Cardiac muscle cell (in vitro differentiated cells and primary cell): ENCODE measurements around the gene MAD2L1BP. TPM values are rescaled to one million over a fixed set of nuclear protein-coding genes. Genes with fewer than 3 reads are reported as not detected.

ENCODE experiments used
- DNase-seq, 2 donors: peaks; one replicate each; pipeline versions ENCODE4 v3.0.0 to v3.0.0-alpha.2; 2010 to 2017; ENCODE audit warnings: low read depth in 1 of 2, low spot score in 1 of 2
- H3K27ac ChIP-seq: fragments of 200-600 bp; sonication (generic); 2 replicates; pipeline ENCODE4 v1.5.1; 2016
- H3K27me3 ChIP-seq: fragments of 200-600 bp; sonication (generic); 2 replicates; pipeline ENCODE4 v1.6.0; 2016; ENCODE audit warnings: control low read depth
- H3K36me3 ChIP-seq: fragments of 200-600 bp; sonication (generic); 2 replicates; pipeline ENCODE4 v1.5.1; 2016; ENCODE audit warnings: control low read depth
- H3K4me1 ChIP-seq: fragments of 200-600 bp; sonication (generic); 2 replicates; pipeline ENCODE4 v1.8.1; 2017; ENCODE audit warnings: low read depth, mild to moderate bottlenecking, mixed run types
- H3K4me3 ChIP-seq: fragments of 200-600 bp; sonication (generic); 2 replicates; pipeline ENCODE4 v1.5.1; 2016; ENCODE audit warnings: mild to moderate bottlenecking
- H3K9me3 ChIP-seq: fragments of 200-600 bp; sonication (generic); 2 replicates; pipeline ENCODE4 v1.5.1; 2017; ENCODE audit warnings: low read depth, mild to moderate bottlenecking, control low read depth
- polyA plus RNA-seq: library from polyadenylated mRNA; unstranded; fragments of >200 nt; fragmentation: Nextera tagmentation; extraction: Ambion mirVana; gene quantifications from 2 replicates; pipeline ENCODE4 v1.2.1, GENCODE V29; 2016
- total RNA-seq: library from RNA; depleted of rRNA; stranded (reverse); fragments of >200 nt; gene quantifications from 2 replicates; pipeline ENCODE4 v1.2.3, GENCODE V29; 2016
- TF ChIP-seq, protein P1 (sequence below): IDR thresholded peaks from 2 replicates; pipeline ENCODE4 v1.5.1; 2012; ENCODE audit warnings: low read depth, mild to moderate bottlenecking, low read length

Gene MAD2L1BP
- total and polyA plus RNA-seq, 2 experiments from 2014 or later, result 34.0 to 53.7 TPM

DNA sequence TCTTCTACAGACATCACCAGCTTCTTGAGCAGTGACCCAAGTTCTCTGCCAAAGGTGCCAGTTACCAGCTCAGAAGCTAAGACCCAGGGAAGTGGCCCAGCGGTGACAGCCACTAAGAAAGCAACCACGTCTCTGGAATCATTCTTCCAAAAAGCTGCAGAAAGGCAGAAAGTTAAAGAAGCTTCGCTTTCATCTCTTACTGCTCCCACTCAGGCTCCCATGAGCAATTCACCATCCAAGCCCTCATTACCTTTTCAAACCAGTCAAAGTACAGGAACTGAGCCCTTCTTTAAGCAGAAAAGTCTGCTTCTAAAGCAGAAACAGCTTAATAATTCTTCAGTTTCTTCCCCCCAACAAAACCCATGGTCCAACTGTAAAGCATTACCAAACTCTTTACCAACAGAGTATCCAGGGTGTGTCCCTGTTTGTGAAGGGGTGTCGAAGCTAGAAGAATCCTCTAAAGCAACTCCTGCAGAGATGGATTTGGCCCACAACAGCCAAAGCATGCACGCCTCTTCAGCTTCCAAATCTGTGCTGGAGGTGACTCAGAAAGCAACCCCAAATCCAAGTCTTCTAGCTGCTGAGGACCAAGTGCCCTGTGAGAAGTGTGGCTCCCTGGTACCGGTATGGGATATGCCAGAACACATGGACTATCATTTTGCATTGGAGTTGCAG lies 21.8 kb upstream of the MAD2L1BP start:
- TF ChIP-seq, protein P1, sequence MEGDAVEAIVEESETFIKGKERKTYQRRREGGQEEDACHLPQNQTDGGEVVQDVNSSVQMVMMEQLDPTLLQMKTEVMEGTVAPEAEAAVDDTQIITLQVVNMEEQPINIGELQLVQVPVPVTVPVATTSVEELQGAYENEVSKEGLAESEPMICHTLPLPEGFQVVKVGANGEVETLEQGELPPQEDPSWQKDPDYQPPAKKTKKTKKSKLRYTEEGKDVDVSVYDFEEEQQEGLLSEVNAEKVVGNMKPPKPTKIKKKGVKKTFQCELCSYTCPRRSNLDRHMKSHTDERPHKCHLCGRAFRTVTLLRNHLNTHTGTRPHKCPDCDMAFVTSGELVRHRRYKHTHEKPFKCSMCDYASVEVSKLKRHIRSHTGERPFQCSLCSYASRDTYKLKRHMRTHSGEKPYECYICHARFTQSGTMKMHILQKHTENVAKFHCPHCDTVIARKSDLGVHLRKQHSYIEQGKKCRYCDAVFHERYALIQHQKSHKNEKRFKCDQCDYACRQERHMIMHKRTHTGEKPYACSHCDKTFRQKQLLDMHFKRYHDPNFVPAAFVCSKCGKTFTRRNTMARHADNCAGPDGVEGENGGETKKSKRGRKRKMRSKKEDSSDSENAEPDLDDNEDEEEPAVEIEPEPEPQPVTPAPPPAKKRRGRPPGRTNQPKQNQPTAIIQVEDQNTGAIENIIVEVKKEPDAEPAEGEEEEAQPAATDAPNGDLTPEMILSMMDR, result no peak
- H3K36me3 ChIP-seq, result peaks cover 9% of the 10 kb centered on the region
- H3K4me1 ChIP-seq, result peaks cover 17% of the 10 kb centered on the region
- H3K9me3 ChIP-seq, result no peaks in the 10 kb centered on the region
- no peak overlapping the region for H3K4me3 ChIP-seq
- DNase-seq, result no peak
- H3K27me3 ChIP-seq, result no peaks in the 10 kb centered on the region
- H3K27ac ChIP-seq, result no peak overlapping the region

DNA sequence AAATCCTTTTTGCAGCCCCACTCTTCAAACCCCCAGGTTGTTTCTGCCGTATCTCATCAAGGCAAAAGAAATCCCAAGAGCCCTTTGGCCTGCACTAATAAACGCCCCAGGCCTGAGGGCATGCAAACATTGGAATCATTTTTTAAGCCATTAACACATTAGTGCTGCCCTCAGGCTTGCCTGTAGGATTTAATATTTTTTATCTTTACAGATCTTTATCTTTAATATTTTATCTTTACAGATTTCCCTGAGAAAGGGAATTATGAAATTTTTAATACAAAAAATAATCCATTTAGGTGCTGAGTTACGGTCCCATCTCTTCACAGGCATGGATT lies 21.3 kb upstream of the MAD2L1BP start:
- peaks cover 9% of the 10 kb centered on the region for H3K36me3 ChIP-seq
- no peak overlapping the region for H3K27ac ChIP-seq
- H3K27me3 ChIP-seq, result no peaks in the 10 kb centered on the region
- no peak overlapping the region for H3K4me3 ChIP-seq
- peaks cover 12% of the 10 kb centered on the region for H3K4me1 ChIP-seq
- TF ChIP-seq, protein P1, result no peak
- DNase-seq, result no peak
- no peaks in the 10 kb centered on the region for H3K9me3 ChIP-seq

DNA sequence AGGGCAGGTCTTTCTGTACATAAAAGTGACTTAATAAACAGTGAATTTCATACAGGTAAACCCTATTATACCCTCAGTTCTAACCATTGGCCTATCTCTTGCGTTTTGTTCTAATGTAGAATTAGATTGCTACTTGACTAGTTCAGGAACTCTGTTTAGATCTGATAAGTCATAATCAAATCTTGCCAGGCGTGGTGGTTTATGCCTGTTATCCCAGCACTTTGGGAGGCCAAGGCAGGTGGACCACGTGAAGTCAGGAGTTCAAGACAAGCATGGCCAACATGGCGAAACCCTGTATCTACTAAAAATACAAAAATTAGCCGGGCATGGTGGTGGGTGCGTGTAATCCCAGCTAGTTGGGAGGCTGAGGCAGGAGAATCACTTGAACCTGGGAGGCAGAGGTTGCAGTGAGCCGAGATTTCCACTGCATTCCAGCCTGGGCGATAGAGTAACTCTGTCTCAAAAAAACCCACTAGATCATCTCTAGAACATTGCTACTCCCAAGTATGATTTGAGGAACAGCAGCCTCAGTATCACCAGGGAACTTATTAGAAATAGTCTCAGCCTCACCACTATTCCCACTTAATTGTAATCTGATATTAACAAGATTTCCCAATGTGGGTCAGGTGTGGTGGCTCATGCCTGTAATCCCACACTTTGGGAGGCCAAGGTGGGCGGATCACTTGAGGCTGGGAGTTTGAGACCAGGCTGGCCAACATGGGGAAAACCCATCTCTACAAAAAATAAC lies 18.7 kb upstream of the MAD2L1BP start:
- no peaks in the 10 kb centered on the region for H3K27me3 ChIP-seq
- TF ChIP-seq, protein P1, result no peak
- no peak overlapping the region for H3K4me3 ChIP-seq
- DNase-seq, result no peak
- no peak overlapping the region for H3K27ac ChIP-seq
- no peaks in the 10 kb centered on the region for H3K9me3 ChIP-seq
- H3K4me1 ChIP-seq, result no peaks in the 10 kb centered on the region
- peaks cover 22% of the 10 kb centered on the region for H3K36me3 ChIP-seq

DNA sequence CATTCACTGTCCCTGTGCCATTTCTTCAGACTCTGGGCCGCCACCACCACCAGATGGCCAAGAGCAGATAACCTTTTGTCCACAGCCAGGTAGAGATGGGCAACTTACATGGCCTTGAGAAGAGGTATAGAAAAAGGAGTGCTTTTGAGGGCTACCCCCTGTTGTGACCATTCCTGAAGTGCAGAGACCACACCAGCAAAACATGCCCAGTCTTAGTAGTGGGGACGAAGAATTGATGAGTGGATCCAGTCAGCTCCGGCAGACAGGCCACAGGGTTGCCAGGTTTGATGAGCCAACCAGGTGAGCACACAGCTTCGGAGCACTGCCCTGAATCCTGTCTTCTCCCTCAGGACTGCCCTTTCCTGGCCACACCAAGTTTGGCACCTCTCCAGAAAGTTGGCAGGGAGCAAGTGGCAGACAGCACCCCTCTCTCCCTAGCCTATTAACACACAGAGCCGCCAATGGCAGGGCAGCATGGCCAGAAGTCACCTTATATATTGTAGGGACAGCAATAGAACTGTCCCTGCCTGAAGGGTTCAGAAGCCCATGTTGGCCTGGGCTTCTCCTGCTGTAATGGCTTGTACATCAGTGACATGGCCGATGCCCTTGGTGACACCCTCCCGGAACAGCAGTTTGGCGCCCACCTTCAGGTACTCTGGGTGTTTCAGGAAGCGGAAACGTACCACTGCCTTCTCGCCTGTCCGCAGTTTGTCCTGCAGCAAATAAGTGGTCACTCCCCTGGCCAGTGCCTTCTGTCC lies 14.4 kb upstream of the MAD2L1BP start:
- Histone ChIP-seq H3K4me3 (no peak overlapping the region), H3K27me3 (no peaks in the 10 kb centered on the region), H3K9me3 (no peaks in the 10 kb centered on the region), H3K4me1 (no peaks in the 10 kb centered on the region), H3K27ac (no peak overlapping the region), H3K36me3 (peaks cover 44% of the 10 kb centered on the region)
- DNase-seq, result no peak
- TF ChIP-seq, protein P1, result no peak

DNA sequence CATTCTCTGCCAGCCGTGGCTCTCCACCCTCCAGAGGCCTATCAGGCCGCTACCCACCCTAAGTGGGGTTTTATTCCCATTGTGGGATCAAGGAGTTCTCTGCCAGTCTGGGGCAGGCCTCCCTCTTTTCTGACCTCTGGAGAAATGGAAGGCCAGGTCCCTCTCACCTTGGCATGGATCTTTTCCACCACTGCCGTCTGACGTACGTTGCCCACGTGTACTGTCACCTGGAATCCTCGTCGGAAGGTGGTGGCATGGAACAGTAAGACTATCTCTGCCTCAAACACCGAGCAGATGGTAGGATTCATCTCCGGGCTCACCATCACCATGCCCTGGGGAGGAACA lies 13.8 kb upstream of the MAD2L1BP start:
- no peaks in the 10 kb centered on the region for H3K27me3 ChIP-seq
- no peak for DNase-seq
- no peak overlapping the region for H3K27ac ChIP-seq
- no peaks in the 10 kb centered on the region for H3K4me1 ChIP-seq
- no peaks in the 10 kb centered on the region for H3K9me3 ChIP-seq
- H3K36me3 ChIP-seq, result peaks cover 44% of the 10 kb centered on the region
- H3K4me3 ChIP-seq, result no peak overlapping the region
- TF ChIP-seq, protein P1, result no peak
